BJ (cell line): ENCODE data around the gene QRICH1. TPM values are rescaled to one million over a fixed set of nuclear protein-coding genes. Genes with fewer than 3 reads are reported as not detected.

Experiments
- CTCF ChIA-PET: fragments of 350-600 bp; formaldehyde crosslinking; extraction: SDS; loops from one replicate; lab custom pipeline; 2021; ENCODE audit warnings: antibody characterized with exemption, inconsistent platforms; lab: Yijun Ruan, JAX
- POLR2A ChIA-PET: fragments of 300-600 bp; sonication (Branson Sonifier 250); formaldehyde crosslinking; extraction: SDS; loops from one replicate; lab custom pipeline; 2021; ENCODE audit warnings: antibody characterized with exemption; lab: Charles Lee
- DNase-seq: peaks from one replicate; pipeline ENCODE4 v3.0.0-alpha.2; 2011; ENCODE audit warnings: low read depth
- H3K27me3 ChIP-seq: 2 replicates; pipeline ENCODE4 v1.6.0; 2011; ENCODE audit warnings: low read length; ENCODE audit not compliant: control insufficient read depth, insufficient read depth
- H3K36me3 ChIP-seq: 2 replicates; pipeline ENCODE4 v1.5.1; 2011; ENCODE audit warnings: low read length; ENCODE audit not compliant: control insufficient read depth, insufficient read depth
- H3K4me3 ChIP-seq: 2 replicates; pipeline ENCODE4 v1.5.1; 2011; ENCODE audit warnings: low read depth, mild to moderate bottlenecking, control low read depth, low read length
- polyA plus RNA-seq: library from polyadenylated mRNA; depleted of rRNA; stranded (reverse); fragments of >200 nt; gene quantifications from 2 replicates; pipeline ENCODE4 v1.2.3, GENCODE V29; 2011
- TF ChIP-seq, protein P1 (sequence below): IDR thresholded peaks from 2 replicates; pipeline ENCODE4 v1.5.1; 2011; ENCODE audit warnings: low read depth, mild to moderate bottlenecking, control low read depth, inconsistent platforms, low read length, moderate library complexity; ENCODE audit not compliant: insufficient read depth

The QRICH1 gene
- polyA plus RNA-seq, 1 experiment: 77.3 TPM

DNA sequence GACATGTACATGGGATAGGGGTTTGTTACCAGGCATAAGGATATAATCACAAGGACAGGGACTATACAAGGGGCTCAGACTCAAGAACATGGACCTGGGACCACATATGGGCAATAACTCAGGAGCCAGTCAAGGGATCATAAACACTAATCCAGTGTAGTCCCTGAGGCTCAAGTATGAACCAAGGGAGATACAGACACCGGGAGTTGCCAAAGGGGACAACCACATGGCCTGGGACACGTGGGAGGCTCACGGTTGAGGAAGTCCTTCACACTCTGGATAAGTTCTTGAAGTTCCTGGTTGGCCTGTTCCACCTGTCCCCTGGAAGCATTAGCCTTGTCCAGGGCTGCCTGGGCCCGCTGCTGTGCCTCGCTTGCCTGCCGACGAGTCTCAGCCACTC is 28.6 kb upstream of the QRICH1 start:
- Histone ChIP-seq H3K4me3 (no peak overlapping the region), H3K36me3 (peaks cover 55% of the 10 kb centered on the region), H3K27me3 (no peaks in the 10 kb centered on the region)
- DNase-seq: no peak
- TF ChIP-seq, protein P1, sequence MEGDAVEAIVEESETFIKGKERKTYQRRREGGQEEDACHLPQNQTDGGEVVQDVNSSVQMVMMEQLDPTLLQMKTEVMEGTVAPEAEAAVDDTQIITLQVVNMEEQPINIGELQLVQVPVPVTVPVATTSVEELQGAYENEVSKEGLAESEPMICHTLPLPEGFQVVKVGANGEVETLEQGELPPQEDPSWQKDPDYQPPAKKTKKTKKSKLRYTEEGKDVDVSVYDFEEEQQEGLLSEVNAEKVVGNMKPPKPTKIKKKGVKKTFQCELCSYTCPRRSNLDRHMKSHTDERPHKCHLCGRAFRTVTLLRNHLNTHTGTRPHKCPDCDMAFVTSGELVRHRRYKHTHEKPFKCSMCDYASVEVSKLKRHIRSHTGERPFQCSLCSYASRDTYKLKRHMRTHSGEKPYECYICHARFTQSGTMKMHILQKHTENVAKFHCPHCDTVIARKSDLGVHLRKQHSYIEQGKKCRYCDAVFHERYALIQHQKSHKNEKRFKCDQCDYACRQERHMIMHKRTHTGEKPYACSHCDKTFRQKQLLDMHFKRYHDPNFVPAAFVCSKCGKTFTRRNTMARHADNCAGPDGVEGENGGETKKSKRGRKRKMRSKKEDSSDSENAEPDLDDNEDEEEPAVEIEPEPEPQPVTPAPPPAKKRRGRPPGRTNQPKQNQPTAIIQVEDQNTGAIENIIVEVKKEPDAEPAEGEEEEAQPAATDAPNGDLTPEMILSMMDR: no peak
- CTCF ChIA-PET: no interaction called here
- POLR2A ChIA-PET: no interaction called here

DNA sequence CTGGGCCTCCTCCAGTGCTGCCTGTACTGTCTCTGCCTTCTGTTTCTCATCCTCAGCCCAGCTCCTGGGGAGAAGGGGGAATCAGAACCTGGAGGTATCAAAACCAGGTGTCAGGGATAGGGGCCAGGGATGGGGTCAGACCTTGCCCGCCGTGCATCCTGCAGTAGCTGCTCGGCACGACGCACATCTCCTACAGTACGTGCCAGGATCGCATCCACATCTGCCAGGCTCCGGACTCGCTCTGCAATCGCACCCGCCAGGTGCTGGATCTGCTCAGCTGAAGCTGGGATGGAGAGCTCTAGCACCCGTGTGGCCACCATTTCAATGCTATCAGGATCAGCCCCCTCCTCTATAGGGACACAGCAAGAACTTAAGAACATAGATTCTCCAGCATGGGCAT is 28.2 kb upstream of the QRICH1 start:
- DNase-seq: no peak
- no peaks in the 10 kb centered on the region for H3K27me3 ChIP-seq
- TF ChIP-seq, protein P1: no peak
- ChIA-PET CTCF (interaction anchor here (2.6 kb wide), 1 partner anchor 11 kb away, joined by 12 read pairs; the partner anchor contains the start of gene LAMB2), POLR2A (interaction anchor here (2.2 kb wide), 1 partner anchor 12 kb away, joined by 9 read pairs; no protein-coding TSS in a partner anchor)
- peaks cover 59% of the 10 kb centered on the region for H3K36me3 ChIP-seq
- H3K4me3 ChIP-seq: no peak overlapping the region

DNA sequence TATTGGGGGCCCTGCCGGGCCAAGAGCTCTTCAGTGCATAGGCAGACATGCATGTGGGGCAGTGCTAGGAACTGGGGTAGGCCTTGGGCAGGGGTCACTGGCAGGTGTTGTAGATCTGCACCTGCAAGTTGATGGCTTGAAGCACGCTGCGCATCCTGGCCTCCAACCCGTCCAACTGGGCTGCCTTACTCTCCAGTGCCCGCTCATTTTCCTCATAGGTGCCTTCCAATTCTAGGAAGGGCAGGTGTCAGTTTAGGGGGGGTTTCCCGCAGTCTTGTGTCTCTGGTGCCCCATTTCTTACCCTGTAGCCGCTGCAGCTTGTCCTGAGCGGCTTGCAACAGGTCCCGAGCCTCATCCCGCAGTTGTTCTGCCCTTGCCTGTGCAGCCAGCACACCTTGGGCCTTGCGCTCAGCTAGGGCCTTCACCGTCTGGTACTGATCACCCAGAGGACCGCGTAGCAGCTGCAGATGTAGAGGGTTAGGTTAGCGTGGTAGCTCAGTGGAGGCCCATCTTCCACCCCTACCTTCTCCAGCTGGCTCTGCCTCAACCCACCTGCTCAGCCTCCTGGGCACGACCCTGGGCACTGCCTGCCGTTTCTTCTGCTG is 27.4 kb upstream of the QRICH1 start:
- ChIA-PET CTCF (interaction anchor here (0.7 to 2.6 kb wide), 3 partner anchors 12 to 150 kb away, joined by 3 to 12 read pairs (median 3); partner anchors contain the start of gene LAMB2), POLR2A (interaction anchor here (0.6 to 2.2 kb wide), 2 partner anchors 11 to 13 kb away, joined by 4 to 9 read pairs; partner anchors contain the start of gene LAMB2)
- Histone ChIP-seq H3K36me3 (peaks cover 64% of the 10 kb centered on the region), H3K4me3 (no peak overlapping the region; the same call in 1 of the 2 replicates), H3K27me3 (no peaks in the 10 kb centered on the region)
- no peak for DNase-seq
- TF ChIP-seq, protein P1: no peak

DNA sequence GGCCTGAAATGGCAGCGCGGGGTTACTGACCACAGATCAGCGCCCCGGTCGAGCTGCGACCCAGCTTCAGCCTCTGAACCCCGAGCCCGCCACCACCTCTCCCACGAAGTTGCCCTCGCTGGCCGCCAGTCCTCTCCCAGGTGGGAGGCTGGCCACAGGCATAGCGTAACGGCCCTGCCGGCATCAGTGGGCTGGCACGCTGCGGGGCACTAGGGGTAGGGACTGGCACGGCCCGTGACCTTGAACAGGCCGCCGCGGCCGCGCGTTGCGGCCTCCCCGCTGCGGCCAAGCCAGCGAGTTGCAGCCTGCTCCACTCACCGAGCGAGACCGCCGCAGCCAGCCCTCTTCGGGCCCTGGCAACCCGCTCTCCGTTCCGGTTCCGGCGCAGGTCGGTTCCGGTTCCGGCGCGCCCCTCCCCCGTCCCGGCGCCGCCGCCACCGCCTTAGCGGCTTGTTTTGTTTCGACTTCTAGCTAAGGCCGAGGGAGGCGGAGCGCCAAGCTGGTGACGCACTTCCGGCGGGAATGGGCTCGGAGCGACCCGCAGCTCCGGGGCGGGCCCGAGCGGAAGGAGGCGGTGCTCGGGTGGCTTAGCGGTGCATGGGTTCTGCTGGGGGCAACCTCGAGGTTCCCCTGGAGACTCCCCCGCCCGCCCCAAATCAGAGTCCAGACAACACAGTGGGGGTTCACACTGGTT is 26.7 kb upstream of the QRICH1 start, which contains the start of gene USP19:
Gene USP19 (minus strand): TSS at position 386 of the 694 bp plus-strand sequence. CDS start 1,678 bp downstream, outside the sequence.
- Histone ChIP-seq H3K36me3 (peaks cover 65% of the 10 kb centered on the region), H3K4me3 (peak within 1 kb of the TSS; percentile 94), H3K27me3 (no peaks in the 10 kb centered on the region)
- ChIA-PET CTCF (interaction anchor here (0.7 to 2.6 kb wide), 2 partner anchors 12 to 151 kb away, joined by 3 to 12 read pairs; partner anchors contain the start of gene LAMB2), POLR2A (interaction anchor here (0.6 to 2.2 kb wide), 2 partner anchors 12 to 14 kb away, joined by 4 to 9 read pairs; partner anchors contain the start of gene LAMB2)
- DNase-seq: peak; percentile 56
- TF ChIP-seq, protein P1: no peak

DNA sequence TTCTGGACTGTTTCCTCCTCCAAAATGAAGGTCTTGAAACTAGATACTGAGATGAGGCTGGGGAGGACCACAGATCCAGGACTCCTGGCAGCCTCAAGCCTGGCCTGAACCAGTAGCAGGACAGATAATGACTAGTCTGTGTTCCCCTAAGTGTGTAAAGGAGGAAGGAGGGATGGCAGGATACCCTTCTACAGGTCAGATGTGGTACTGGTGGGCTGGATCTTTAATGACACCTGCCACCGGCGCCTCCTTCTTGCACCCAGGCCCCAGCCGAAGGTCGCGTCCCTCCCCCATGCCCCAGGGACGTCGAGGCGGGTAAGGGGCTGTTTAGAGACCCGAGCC is 26.2 kb upstream of the QRICH1 start:
- TF ChIP-seq, protein P1: no peak
- POLR2A ChIA-PET: interaction anchor here (2.2 kb wide), 1 partner anchor 14 kb away, joined by 9 read pairs; no protein-coding TSS in a partner anchor
- no peak for DNase-seq
- CTCF ChIA-PET: interaction anchor here (1.0 to 2.6 kb wide), 2 partner anchors 9 to 13 kb away, joined by 5 to 12 read pairs; partner anchors contain the start of gene LAMB2
- Histone ChIP-seq H3K27me3 (no peaks in the 10 kb centered on the region), H3K4me3 (peak overlapping the region; percentile 94), H3K36me3 (peaks cover 66% of the 10 kb centered on the region)
